Ramos (cell line): ENCODE data around the gene ELFN1.

Source experiments
- in situ Hi-C: fragments of 300-500 bp; cut with MboI; formaldehyde crosslinking; loops from one replicate; pipeline ENCODE4 v1.14.3; 2022; ENCODE audit warnings: low sequenced_read_pairs; ENCODE audit not compliant: unreplicated experiment

The ELFN1 gene

GRCh38 chr7:1669954-1670893 is at the start of gene ELFN1:
TSS of gene ELFN1 (plus strand) at chr7:1670277. CDS start at chr7:1744597, 74,320 bp downstream.
- in situ Hi-C loops, result loop anchor here (25.0 kb wide), 1 partner anchor 667 kb away; no protein-coding TSS in a partner anchor

- in situ Hi-C loops, result no loop called here
These were observed 49.2 kb upstream of the ELFN1 start for GRCh38 chr7:1620835-1621234.

DNA sequence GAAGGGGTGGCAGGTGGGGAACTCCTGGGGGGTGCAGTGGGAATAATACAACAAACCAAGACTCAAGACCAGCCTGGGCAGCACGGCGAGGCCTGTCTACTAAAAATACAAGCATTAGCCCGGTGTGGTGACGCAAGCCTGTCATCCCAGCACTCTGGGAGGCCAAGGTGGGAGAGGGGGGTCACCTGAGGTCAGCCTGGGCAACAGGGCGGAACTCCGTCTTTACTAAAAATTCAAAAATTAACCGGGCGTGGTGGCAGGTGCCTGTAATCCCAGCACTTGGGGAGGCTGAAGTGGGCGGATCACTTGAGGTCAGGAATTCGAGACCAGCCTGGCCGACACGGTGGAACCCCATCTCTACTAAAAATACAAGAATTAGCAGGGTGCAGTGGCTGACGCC is 48.4 kb upstream of the ELFN1 start:
- in situ Hi-C loops, result no loop called here

DNA sequence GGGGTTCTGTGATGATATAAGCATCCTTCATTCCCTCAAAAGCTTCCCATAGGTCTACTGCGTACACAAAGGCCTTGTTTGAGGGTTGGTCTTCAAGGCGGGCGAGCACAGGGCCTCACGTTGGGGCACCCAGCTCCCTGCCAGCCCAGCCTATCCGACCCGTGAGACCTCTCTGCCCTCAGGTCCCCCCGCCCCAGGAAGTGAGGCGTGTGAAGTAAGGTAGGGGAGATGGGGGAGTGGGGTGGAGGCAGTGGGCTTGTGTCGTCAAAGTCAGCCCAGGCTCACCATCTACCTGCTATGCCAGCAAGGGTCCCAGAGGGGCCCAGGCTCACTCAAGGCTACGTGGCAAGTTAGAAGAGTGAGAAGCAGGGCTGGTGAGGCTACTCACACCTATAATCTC is 47.6 kb upstream of the ELFN1 start:
- in situ Hi-C loops, result no loop called here

GRCh38 chr7:1623810-1624209 is 46.3 kb upstream of the ELFN1 start:
- in situ Hi-C loops, result no loop called here

DNA sequence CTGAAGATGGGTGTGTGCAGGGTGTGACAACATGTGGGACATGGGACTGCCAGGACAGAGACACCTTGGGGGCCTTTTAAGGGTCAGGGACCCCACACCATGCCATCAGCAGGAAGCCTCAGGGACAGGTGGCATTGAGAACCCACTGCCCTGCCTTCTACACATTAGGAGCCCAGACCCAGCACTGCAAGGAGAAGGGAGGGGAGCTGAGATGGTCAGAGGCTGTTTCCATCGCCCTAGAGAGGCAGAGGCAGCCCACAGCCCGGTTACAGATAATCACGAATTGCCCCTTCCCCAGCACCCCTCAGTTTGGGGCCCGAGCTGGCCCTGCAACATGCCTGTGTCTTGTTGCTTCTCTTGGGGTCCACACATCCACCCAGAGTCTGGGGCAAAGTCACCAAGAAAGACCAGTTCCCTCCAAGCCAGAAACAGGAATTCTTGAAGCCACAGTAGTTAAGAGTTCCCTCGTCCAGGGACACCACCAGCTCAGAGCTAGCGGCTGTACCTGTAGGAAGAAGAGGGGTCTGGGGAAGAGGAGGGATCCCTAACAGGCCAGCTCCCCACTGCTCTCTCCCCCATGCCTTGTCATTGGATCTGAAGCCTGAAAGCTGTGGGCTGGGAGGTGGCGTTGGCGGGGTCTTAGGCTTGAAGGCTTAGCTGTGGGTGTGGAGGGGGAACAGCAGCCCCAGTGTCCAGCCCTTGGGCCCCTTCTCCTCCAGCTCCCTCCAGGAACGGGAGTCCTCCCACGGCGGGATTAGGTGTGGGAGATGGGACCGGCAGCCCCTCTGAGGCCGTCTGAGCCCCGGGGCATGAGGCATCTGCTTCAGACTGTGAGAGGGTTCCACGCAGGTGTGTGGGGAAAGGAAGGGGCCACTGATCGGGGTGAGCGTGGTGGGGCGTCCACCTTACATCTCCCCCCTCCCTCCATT is 44.8 kb upstream of the ELFN1 start:
- in situ Hi-C loops, result no loop called here

DNA sequence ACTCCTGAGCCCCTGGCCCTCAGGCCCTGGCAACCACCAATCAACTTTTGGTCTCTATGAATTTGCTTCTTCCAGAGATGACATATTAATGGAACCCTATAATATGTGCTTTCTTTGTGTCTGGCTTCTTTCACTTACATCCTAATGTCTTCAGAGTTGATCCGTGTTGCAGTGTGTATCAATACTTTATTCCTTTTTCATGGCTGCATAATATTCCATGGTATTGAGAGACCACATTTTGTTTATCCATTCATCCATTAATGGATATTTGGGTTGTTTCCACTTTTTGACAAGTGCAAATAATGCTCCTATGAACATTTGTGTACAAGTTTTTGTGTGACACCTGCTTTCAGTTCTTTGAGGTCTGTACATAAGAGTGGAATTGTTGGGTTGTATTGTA is 43.3 kb upstream of the ELFN1 start:
- in situ Hi-C loops, result no loop called here

DNA sequence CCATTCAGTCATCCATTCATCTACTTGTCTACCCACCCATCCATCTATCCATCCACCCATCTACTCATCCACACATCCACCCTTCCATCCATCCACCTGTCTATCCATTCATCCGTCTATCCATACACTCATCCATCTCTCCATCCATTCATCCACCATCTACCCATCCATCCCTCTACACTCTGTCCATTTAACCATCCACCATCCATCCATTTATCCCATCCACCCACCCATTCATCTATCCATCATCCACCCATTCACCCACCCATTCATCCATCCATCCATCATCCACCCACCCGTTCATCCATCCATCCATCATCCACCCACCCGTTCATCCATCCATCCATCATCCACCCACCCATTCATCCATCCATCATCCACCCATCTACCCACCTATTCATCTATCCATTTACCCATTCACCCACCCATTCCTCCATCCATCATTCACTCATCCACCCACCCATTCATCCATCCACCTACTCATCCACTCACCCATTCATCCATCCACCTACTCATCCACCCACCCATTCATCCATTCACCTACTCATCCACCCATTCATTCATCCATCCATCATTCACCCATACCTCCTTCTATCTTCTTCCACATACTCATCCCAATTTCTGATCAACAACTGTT is 39.3 kb upstream of the ELFN1 start:
- in situ Hi-C loops, result no loop called here

- in situ Hi-C loops, result no loop called here
These were observed 38.4 kb upstream of the ELFN1 start for GRCh38 chr7:1631678-1632077.

DNA sequence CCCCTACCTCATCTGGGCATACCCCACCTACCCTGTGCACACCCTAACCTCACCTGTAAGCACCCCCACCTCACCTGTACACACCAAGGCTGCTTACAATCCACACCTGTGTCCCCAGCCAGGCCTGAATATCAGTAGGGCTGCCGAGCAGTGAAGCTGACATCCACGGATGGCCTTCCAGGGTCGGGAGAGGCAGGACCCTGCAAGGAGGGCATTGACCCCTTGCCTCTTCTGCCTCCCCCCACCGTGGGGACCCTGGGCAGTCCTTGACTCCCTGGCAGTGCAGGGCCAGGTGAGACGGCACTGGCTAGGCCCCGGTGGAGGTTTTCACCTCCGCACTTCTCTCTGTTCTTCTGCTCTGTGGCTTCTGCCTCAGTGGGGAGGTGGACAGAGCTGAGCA is 37.6 kb upstream of the ELFN1 start:
- in situ Hi-C loops, result no loop called here

DNA sequence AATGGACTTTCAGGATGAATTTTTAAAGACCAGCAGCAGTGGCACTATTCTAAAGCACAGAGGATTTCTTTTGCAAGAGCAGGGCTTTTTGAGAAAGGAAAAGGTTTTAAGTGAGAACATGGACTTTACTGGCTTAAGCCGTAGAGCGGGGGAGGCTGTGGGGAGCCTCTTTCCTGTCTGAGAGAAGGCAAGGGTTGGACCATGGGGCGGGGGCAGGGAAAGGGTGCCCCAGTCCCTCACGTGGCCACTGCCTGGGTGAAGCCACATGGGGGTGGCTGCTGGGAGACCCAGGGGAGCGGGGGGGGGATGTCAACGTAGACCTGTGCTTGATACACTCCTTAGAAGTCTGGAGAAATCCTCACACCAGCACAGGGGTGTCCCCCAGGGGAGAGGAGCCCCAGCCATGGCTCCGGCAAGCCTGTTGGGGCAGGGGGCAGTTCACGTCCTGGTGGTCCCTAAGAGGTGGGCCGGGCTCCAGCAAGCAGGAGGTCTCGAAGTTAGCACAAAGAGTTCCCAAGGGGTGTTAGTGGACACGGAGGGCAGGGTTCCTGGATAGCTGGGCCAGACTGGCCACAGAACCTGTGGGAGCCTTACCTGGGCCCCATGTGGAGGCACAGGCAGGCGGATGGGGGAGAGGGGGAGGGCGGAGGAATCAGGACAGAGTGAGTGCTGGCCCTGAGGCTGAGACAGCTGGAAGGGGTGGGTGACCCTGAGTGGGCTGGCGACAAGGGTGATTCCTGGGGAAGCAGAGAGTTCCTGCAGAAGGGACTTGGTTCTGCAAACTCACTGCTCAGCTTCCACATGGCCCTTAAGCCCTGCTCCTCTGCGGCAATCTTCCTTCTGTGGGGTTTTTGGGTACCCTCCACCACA is 36.9 kb upstream of the ELFN1 start:
- in situ Hi-C loops, result no loop called here

DNA sequence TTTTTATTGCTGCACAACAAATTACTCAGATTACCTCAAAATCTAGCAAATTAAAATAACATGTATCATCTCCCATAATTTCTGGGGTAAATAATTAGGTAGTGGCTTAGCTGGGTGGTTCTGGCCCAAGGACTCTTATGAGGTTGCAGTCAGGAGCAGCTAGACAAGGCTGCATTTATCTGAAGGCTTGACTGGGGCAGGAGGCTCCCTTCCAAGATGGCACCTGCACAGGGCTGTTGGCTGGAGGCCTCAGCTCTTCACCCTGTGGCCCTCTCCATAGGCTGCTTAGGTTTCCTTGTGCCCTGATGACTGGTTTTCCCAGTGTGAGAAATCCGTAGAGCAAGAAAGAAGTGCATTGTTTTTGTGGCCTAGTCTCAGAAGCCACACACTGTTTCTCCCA is 34.7 kb upstream of the ELFN1 start:
- in situ Hi-C loops, result no loop called here

DNA sequence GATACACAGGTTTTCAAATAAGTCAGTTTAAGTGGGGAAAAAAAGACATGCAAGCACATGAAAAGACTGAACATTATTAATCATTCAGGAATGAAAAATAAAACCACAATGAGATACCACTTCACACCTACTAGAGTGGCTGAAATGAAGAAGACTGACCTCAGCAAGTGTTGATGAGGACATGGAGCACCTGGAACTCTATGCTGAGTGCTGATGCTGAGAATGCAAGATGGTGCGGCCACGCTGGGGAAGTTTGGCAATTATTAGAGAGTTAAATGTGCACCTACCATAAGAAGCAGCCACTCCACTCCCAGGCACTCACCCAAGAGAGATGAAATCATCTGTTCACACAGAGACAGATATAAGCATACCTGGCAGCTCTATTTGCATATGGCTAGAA is 32.9 kb upstream of the ELFN1 start:
- in situ Hi-C loops, result no loop called here

GRCh38 chr7:1638215-1638661 is 31.8 kb upstream of the ELFN1 start:
- in situ Hi-C loops, result no loop called here

- in situ Hi-C loops, result no loop called here
These were observed 31.0 kb upstream of the ELFN1 start for GRCh38 chr7:1639071-1639470.

GRCh38 chr7:1639532-1640175 is 30.4 kb upstream of the ELFN1 start:
- in situ Hi-C loops, result no loop called here

- in situ Hi-C loops, result no loop called here
These were observed 29.5 kb upstream of the ELFN1 start for GRCh38 chr7:1640376-1641172.

GRCh38 chr7:1641173-1641572 is 28.9 kb upstream of the ELFN1 start:
- in situ Hi-C loops, result no loop called here
